HG03342 (cell line): ENCODE measurements around the gene TLX2.

Experiments used
- ATAC-seq: cut with Tn5 transposase; IDR thresholded peaks from one replicate; pipeline ENCODE4 v1.9.1; 2021; ENCODE audit warnings: mild to moderate bottlenecking, moderate library complexity; ENCODE audit not compliant: unreplicated experiment

The TLX2 gene

DNA sequence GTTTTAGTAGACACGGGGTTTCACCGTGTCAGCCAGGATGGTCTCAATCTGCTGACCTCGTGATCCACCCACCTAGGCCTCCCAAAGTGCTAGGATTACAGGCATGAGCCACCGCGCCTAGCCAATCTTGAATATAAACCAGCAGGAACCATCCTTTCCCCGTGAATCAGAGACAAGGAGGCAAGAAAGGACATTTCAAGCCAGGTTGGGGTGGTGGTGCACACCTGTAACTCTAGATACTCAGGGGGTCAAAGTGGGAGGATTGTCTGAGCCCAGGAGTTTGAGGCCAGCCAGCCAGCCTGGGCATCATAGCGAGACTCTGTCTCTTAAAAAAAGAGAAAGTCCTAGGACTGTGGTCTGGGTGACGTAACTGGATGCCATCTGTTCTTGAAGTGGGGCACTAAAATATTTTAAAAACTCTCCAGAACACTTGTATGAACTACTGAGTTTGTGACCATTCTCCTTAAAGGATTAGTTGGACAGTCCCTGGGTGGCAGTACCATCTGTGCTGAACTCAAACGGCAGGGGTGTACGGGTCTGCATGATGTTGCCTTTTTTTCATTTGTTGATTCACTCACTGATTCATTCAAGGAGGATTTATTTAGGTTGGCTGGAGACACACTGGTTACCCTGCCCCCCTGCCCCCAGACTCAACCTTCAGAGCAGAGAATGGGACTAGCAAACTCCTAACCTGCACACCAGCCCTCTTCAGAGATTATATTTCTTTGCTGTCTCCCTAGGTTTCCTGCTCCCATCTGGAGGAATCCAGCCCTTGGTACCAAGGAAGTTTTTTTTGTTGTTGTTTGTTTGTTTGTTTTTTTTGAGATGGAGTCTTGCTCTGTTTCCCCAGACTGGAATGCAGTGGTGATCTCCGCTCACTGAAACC is 2.9 kb upstream of the TLX2 start:
- ATAC-seq, result no peak

DNA sequence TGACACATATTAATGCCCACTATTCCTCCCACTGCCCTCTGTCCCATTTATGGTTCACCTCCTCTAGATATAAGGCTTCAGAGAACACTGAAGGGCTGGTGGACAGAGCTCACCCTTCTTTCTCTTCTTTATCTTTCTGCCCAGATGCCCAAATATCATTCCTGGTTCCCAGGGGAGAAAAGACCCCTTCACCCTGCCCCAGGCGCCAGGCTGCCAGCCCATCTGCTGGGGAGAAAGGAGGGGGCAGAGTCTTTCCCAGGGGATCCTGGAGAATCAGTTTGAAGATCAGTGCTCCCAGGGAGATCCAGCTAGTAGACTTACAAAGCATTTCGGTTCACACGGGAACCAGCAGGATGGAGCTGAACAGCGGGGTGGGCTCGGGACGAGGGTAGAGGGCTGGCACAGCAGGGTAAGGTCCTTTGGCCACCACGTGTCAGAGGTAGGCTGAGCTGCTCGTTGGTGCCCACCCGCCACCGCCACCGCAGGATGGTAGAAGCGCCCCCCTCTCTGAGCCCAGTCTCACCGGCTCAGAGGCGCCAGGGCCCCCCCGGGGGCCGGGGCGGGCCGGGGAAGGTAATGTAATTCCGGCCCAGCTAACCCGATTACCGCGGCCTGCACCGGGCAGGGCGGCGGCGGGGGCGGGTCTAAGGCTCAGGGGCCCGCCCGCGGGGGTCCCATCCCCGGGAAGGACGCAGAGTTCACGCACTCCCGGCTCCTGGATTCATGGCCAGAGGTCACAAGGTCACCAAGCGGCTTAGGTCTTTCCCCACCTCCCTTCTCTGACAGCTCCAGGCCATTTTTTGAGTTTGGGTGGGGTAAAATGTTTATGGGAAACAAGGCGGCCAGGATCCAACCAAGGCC is 1.3 kb upstream of the TLX2 start:
- ATAC-seq, result no peak

DNA sequence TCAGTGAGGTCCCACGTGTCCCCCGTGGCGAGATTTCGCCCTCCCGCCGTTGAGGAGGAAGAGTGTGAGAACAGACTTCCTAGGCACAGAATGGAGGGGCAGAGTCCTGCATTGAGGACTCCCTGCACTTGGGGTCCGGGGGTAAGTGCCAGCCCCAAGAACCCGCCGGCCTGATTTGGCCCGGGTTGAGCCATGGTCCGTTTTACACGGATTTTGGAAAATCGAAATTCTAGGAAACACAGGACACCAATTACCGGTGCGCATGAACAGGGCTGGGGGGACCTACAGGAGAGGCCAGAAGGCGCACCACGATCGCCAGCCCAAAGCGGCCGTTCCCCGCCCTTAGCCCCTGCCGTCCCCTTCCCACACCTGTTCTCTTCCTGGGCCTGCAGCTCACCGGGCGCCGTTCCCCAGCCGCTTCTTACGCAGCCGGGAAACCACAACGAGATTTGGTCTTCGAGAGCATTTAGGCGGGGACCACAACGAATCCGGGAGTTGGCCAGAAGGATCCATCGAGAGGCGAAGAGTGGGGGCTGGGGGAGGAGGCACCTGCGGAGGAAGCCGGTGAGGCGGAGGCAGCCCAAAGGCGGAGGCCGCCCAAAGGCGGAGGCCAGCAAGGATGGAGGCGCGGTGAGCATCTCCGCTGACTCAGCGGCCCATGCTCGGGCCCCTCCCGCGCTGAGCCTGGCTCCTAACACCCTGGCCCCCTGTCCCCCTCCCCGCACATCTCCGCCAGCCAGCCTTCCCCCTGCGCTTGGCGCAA is 464 bp upstream of the TLX2 start:
- no peak for ATAC-seq

DNA sequence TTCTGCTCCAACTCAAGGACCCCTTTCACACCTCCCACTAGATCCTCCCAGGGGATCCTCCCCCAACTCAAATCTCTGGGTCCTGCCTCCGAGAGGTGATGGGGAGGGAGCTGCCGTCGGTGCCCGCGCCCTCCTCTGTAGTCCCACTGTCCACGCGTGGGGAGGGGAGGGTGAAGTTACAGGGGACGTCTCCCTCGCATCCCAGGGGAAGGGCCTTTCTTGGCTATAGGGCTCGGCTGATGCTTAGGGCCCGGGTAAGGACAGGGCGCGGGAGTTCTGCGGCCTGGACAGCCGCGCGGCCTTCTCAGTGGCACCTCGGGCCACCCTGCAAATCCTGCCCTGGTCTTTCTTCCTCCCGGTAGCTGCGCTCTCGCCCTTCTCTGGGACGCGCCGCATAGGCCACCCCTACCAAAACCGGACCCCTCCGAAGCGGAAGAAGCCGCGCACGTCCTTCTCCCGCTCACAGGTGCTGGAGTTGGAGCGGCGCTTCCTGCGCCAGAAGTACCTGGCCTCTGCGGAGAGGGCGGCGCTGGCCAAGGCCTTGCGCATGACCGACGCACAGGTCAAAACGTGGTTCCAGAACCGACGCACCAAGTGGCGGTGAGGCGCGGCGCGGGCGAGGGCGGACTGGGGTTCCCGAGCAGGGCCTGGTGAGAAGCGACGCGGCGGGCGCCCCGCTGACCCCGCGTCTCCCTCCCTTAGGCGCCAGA is 1.2 kb downstream of the TLX2 start:
- ATAC-seq, result no peak

DNA sequence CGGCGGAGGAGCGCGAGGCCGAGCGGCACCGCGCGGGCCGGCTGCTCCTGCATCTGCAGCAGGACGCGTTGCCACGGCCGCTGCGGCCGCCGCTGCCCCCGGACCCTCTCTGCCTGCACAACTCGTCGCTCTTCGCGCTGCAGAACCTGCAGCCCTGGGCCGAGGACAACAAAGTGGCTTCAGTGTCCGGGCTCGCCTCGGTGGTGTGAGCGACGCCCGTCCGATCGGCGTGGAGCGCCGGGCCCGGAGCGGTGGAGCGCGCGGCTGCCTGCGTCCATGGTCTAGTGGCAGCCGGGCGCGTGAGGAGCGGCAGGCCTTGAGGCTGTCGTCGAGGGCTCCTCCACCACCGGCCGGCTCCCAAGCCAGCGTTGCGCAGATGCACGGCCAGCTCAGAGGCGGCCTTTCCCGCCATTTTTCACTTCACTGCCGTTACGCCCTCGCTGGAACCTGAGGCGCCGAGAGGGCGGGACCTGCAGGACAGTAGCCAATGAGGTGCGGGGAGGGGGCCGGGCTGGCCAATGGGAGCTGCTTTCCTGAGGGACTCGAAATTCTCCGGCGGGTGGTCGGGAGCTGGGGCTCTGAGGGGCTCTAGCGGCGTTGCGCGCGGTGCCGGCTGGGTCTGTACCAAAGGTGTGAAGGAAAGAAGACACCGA is 1.9 kb downstream of the TLX2 start:
- peak; percentile 83 for ATAC-seq

DNA sequence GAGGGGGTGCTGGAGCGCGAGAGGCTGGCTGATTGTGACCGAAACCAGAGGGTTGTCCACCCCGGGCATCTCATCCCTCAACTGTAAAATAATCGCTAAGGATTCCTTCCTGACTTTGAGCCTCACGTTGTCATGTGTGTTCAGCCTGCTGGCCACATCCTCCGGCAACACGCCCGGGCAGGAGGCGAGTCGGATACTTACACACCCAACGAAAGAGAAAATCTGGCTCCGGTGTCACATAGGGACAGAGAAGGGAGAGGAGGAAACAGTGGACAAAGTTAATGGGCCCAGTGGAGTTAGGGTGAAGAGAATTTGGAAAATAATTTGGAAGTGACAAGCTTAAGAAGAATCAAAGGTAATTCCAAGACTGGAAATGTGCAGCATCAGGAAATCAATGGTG is 2.4 kb downstream of the TLX2 start:
- ATAC-seq, result no peak

DNA sequence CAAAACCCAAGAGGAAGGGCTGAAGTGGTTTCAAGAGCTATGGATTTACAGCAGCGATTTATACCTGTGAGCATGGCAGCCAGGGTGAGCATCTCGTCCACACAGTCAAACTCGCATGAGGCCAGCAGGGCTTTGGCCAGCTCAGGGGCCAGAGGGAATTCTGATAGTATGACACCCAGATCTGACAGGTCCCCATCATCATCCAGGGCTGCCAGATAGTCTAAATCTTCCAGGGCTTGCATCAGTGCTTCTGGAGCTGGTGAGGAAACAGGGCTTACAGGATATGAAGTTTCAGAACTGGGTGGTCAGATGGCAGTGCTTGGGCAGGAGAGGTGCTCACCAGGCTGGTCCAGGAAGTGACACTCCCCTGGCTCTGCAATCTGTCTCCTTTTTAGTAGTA is 8.3 kb downstream of the TLX2 start:
- no peak for ATAC-seq

DNA sequence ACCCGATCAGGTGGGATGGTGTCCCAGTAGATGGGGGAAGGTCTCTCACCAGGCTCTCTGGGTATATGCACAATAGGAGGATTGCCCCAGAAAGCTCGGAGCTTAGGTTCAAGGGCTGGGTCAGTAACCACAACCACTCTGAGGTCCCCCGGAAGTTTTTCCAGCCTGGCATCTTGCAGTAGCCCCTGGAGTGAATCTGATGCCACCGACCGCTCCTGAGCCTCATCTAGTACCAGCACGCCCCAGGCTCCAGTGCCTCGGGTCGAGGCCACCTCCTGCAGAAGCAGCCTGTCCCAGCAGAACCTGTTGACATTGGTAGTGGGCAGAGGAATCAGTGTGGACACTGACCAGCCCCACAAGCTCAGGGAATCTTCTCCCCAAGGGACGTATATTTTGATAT is 9.8 kb downstream of the TLX2 start:
- no peak for ATAC-seq

DNA sequence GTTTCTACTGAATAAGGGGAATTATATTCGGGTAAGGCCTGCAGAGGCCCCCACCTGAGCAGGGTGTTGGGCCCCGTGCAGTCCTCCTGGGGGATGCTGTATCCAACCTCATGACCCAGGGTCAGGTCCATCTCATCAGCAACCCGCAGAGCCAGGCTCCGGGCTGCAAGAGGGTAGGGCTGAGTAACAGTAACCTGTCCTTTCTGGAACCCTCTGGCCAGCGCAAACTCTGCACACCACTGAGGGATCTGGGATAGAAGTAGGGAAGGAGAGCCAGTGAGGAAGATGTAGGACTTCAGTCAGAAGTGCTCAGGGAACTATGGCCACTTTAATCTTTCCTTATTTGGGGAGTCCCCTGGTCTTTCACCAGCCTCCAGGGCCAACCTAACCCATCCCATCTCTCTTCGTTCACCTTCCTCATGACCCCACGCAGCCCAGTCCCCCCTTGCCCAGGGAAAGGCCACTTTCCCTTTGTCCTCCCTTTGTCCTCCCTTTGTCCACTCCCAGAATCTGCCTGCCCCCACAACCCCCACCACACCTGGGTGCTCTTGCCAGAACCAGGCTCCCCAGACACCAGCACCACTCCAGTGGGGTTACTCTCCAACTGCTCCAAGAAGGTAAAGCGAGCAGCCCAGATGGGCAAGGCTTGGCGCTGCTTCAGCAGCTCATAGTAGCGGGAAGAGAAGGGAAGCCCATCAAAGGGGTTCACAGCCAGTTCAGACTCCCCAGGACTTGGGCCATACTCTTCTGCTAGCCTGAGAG is 10.9 kb downstream of the TLX2 start:
- ATAC-seq, result no peak

DNA sequence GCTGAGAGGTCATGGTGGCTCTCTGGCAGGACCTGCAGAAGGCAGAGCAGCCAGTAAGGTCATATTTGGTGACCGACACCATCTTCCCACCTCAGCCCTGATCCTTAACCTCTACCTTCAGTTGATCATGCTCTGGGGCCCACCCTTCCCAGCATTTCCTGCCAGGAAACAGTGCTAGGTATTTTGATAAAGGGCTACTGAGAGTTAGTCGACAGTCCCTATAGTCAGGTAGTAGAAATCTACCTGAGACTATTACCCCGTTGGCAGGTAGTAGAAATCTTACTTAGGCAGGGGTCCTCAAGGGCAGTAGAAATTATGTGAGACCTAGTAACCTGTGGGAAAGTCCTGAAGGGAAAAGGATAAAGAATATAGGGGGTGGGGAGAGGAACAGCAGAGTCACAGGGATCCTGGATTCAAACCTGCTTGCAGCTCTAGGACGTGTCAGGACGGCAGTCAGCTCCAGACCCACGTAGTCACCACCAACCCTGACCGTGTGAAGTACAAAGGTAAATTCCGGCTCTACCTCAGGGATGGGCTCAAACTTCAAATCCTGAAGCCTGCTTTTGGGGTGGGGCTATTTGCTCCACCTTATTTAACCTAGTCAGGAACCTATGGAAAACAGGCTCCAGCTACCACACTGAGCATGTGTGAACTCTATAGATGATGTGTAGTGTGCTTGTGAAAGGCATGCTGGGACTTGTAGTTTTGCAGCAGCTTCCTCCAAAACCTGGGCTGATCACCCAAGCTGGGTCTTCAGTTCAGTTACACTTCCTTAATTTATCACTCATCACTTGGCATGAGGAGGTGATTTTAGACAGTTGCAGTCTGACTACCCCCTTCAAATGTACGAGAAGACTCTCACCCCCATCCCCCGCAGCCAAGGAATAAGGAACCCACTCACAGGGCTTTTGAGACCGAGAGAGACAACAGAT is 11.7 kb downstream of the TLX2 start, which contains the start of gene DQX1:
DQX1 (minus strand) TSS at position 515 of the 932 bp plus-strand sequence; CDS start at position 13, 502 bp downstream.
- peak; percentile 20 for ATAC-seq

DNA sequence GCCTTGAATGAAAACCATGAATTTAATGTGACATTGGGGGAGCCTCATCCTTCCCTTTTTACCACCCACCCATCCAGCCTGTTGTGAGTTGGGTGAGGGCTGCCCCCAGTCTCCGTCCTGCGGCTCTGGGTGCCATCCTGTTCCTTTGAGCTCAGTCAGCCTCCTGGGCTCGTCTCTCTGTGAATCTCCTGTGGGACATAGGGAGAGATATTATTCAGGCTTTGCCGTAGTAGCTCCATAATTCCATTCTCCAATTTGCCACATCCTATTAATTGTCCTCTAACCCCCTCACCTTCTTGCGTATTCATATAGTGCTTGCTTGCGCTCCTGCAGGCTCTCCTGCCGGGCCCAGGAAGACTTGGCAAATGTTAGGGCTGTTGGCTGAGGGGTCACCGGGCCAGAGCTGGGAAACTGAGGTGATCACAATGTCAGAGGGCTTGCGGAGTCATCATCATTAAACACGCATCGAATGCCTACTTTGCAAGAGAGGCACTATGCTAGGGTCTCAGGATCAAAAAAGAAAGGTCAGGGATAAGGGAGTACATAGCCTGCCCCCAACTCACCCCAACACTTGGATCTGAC is 12.5 kb downstream of the TLX2 start:
- ATAC-seq, result no peak

DNA sequence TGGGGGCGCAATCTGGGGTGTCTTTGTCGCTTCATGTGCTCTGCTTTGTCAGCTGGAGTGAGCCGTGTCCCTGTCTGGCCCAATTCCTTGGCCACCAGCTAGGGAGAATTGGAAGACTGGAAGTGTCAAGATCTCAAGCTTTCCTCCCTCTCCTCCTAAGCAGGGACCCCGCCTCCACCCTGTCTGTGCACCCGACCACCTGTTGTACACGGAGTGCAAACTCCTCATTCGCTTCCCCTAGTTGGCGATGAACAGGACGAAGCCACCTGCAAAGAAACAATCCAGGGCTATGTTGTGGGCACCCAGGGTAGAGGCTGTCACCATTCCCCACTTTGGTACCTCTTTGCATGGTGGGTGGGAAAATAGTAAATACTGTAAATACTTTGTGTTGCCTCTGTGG is 13.5 kb downstream of the TLX2 start:
- ATAC-seq, result no peak

DNA sequence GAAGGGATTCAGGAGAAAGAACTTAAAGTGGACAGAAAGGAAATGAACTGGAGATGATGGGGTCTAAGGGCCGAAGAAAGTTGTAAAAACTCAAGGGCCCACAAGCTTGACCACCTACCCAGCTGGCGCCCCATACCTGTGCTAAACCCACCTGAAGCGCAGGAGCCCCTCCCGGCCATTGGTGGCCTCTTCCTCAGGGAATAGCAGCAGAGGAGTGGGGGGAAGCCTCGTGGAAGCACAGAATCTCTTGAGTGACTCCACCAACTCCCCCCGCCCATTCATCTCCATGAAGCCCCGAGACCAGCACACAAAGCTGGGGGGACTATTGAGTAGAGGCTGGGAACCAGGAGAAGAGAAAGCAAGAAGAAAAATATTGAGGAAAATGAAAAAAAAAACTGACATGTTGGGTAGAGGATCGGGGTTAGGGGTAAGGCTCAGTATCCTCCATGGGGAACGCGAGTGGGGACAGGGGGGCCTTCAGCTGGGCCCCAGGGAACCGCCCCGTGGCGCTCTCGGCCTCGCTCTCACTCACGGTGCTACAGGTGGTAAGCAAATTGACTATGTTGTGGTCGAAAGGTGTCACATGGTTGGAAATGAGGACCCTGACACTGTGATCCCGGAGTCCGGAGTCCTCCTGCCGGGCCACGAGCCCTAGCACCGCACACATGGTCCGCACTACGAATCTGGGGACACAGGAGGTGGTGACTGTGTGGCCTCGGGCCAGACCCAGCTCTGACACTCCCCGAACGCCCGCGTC is 14.5 kb downstream of the TLX2 start:
- ATAC-seq, result peak; percentile 12

DNA sequence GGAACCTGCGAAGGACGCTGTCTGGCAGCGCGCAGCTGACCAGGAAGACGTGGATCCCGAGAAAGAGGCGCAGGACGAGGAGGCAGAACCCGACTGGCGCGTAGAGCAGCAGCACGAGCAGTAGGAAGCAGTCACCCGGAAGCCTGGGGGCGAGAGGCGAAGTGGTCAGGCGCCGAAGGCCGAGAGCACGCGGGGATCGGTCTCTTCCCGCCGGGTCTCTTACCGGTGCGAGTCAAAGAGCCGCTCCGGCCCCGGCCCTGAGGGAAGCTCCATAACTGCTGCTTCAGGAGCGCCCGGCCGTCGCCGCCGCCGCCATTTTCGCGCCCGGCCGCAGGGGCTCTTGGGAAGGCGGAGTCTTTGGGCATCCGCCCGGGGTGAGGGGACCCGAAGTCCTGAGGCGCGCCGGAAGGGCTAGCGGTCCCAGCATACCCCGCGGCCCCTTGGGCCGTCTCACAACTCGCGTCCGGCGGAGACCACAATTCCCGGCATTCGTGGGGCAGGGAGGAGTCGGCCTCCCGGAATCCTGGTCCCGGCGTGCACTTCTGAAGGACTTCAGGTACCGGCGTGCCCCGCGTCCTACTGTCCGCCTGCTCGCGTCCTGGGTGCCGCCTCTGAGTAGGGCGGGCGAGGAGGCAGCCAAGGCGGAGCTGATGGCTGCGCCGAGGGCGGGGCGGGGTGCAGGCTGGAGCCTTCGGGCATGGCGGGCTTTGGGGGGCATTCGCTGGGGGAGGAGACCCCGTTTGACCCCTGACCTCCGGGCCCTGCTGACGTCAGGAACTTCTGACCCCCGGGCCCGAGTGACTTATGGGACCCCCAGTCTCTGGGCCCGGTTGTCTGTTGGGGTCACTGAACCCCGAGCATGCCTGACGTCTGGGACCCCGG is 15.3 kb downstream of the TLX2 start, which contains the start of the genes AUP1 and HTRA2:
AUP1 (minus strand) TSS at position 350 of the 882 bp plus-strand sequence; CDS start at position 273, 77 bp downstream.
HTRA2 (plus strand) TSS at position 577 of the 882 bp plus-strand sequence; CDS start at position 651, 74 bp downstream.
- peak; percentile 77 for ATAC-seq

DNA sequence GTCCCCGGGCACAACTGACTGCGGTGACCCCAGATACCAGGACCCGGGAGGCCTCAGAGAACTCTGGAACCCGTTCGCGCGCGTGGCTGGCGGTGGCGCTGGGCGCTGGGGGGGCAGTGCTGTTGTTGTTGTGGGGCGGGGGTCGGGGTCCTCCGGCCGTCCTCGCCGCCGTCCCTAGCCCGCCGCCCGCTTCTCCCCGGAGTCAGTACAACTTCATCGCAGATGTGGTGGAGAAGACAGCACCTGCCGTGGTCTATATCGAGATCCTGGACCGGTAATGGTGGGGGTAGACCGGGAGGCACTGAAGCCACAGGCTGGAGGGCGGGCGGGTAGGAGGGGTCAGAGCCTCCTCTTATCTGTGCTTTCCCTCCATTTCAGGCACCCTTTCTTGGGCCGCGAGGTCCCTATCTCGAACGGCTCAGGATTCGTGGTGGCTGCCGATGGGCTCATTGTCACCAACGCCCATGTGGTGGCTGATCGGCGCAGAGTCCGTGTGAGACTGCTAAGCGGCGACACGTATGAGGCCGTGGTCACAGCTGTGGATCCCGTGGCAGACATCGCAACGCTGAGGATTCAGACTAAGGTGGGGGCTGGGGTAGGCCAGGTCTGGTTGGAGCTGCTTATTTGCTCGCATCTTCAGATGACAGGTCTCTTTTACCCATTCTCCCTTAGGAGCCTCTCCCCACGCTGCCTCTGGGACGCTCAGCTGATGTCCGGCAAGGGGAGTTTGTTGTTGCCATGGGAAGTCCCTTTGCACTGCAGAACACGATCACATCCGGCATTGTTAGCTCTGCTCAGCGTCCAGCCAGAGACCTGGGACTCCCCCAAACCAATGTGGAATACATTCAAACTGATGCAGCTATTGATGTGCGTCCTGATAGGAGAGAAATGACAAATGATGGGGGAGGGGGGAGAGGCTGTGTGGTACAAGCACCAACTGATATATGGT is 16.3 kb downstream of the TLX2 start:
- ATAC-seq, result peak; percentile 30
